Esophagus muscularis mucosa (tissue), 4 donors: ENCODE measurements around the gene SLC39A13.
A peak's percentile ranks its signal among the peaks of the same experiment; 100 is the strongest.

ENCODE experiments used
- CTCF ChIP-seq, 3 experiments: fragments of 200-600 bp in 2 of 3; fragments of 450-650 bp in 1 of 3; sonication (generic) in 2 of 3; IDR thresholded peaks; one replicate each; pipeline ENCODE4 v1.5.1; 2017 to 2019; ENCODE audit warnings: antibody characterized with exemption in 3 of 3, mild to moderate bottlenecking in 2 of 3, moderate library complexity in 1 of 3
- EP300 ChIP-seq: sonication (generic); formaldehyde crosslinking; IDR thresholded peaks from one replicate; pipeline ENCODE4 v1.6.1; 2017; ENCODE audit warnings: antibody characterized with exemption
- POLR2A ChIP-seq: fragments of 450-650 bp; IDR thresholded peaks from one replicate; pipeline ENCODE4 v1.6.1; 2017; ENCODE audit warnings: antibody characterized with exemption, moderate library complexity, mild to moderate bottlenecking, low read depth

GRCh38 chr11:47407746-47408590 lies at the start of gene SLC39A13:
- TF ChIP-seq CTCF (IDR thresholded peaks at IDR 0.05) (peak; percentile 88 to 94 (median 91)), POLR2A (peak; percentile 93), EP300 (no peak)
